Fibroblast of the aortic adventitia (primary cell): ENCODE data around the gene ARHGAP15. TPM values are rescaled to one million over a fixed set of nuclear protein-coding genes. Genes with fewer than 3 reads are reported as not detected.

Experiments used
- DNase-seq: peaks from one replicate; pipeline ENCODE4 v3.0.0-alpha.2; 2010; ENCODE audit warnings: low read depth
- H3K4me3 ChIP-seq: 2 replicates; pipeline ENCODE4 v1.5.1; 2011; ENCODE audit warnings: low read depth, mild to moderate bottlenecking, control low read depth, low read length, moderate library complexity
- CTCF ChIP-seq: IDR thresholded peaks from 2 replicates; pipeline ENCODE4 v1.5.1; 2011; ENCODE audit warnings: mild to moderate bottlenecking, low read length, control low read depth, inconsistent platforms; ENCODE audit not compliant: insufficient read depth
- total RNA-seq: library from RNA; depleted of rRNA; stranded (reverse); fragments of >200 nt; gene quantifications from 2 replicates; pipeline ENCODE4 v1.2.3, GENCODE V29; 2012; ENCODE audit warnings: low replicate concordance

Gene ARHGAP15
- total RNA-seq, 1 donor, result not detected

GRCh38 chr2:143347271-143347695, 218.1 kb downstream of the ARHGAP15 start:
- no peak overlapping the region for H3K4me3 ChIP-seq
- DNase-seq, result no peak
- no peak for TF ChIP-seq CTCF

GRCh38 chr2:143347901-143348414, 218.7 kb downstream of the ARHGAP15 start:
- DNase-seq, result no peak
- no peak for TF ChIP-seq CTCF
- H3K4me3 ChIP-seq, result no peak overlapping the region

- no peak overlapping the region for H3K4me3 ChIP-seq
- no peak for TF ChIP-seq CTCF
- DNase-seq, result no peak
Observed at GRCh38 chr2:143354050-143354750, 225.0 kb downstream of the ARHGAP15 start.

GRCh38 chr2:143355870-143356269, 226.7 kb downstream of the ARHGAP15 start:
- no peak for TF ChIP-seq CTCF
- H3K4me3 ChIP-seq, result no peak overlapping the region

GRCh38 chr2:143356336-143356735, 227.1 kb downstream of the ARHGAP15 start:
- DNase-seq, result no peak
- H3K4me3 ChIP-seq, result no peak overlapping the region

More at GRCh38 chr2:143355870-143356269, 226.7 kb downstream of the ARHGAP15 start:
- no peak for DNase-seq

GRCh38 chr2:143356736-143357446, 227.7 kb downstream of the ARHGAP15 start:
- no peak for TF ChIP-seq CTCF
- no peak for DNase-seq
- no peak overlapping the region for H3K4me3 ChIP-seq

More at GRCh38 chr2:143356336-143356735, 227.1 kb downstream of the ARHGAP15 start:
- TF ChIP-seq CTCF, result no peak
